Transverse colon (tissue), 4 donors: ENCODE results near the gene B4GAT1. TPM values are rescaled to one million over a fixed set of nuclear protein-coding genes. Genes with fewer than 3 reads are reported as not detected.

ENCODE experiments used
- DNase-seq: peaks from one replicate; pipeline ENCODE4 v3.0.0-alpha.2; 2019
- H3K27ac ChIP-seq, 4 donors: fragments of 200-600 bp; sonication (generic); 2 replicates each; pipeline ENCODE4 v1.5.1; 2016 to 2018; ENCODE audit warnings: inconsistent platforms in 4 of 4
- H3K27me3 ChIP-seq: fragments of 200-600 bp; sonication (generic); 2 replicates; pipeline ENCODE4 v1.5.1; 2017; ENCODE audit warnings: inconsistent platforms
- H3K36me3 ChIP-seq, 4 donors: fragments of 200-600 bp; sonication (generic); 2 replicates each; pipeline ENCODE4 v1.5.1; 2017 to 2019; ENCODE audit warnings: inconsistent platforms in 4 of 4
- H3K4me1 ChIP-seq, 4 donors: fragments of 200-600 bp; sonication (generic); 2 replicates each; pipeline ENCODE4 v1.5.1; 2017 to 2020; ENCODE audit warnings: inconsistent platforms in 4 of 4
- H3K4me3 ChIP-seq, 4 donors: fragments of 200-600 bp; sonication (generic); 1 replicate in 1 of 4; 2 replicates in 3 of 4; pipeline versions ENCODE4 v1.5.1 to v1.6.1; 2017 to 2019; ENCODE audit warnings: inconsistent platforms in 4 of 4
- H3K9me3 ChIP-seq, 2 donors: fragments of 200-600 bp; sonication (generic); 2 replicates each; pipeline ENCODE4 v1.5.1; 2017 to 2019; ENCODE audit warnings: inconsistent platforms in 2 of 2
- EP300 ChIP-seq: sonication (generic); formaldehyde crosslinking; IDR thresholded peaks from one replicate; pipeline ENCODE4 v1.6.1; 2017; ENCODE audit warnings: antibody characterized with exemption, low read depth
- POLR2A ChIP-seq: fragments of 450-650 bp; IDR thresholded peaks from one replicate; pipeline ENCODE4 v1.6.1; 2016; ENCODE audit warnings: antibody characterized with exemption, mild to moderate bottlenecking, moderate library complexity
- POLR2AphosphoS5 ChIP-seq, 3 donors: sonication (generic); formaldehyde crosslinking; IDR thresholded peaks; one replicate each; pipeline ENCODE4 v1.6.1; 2016; ENCODE audit warnings: antibody characterized with exemption in 3 of 3
- WGBS, 2 donors: methylation state at CpG; one replicate each; pipeline ENCODE4 v1.1.5; 2018; ENCODE audit warnings: low coverage in 1 of 2; 5-methylcytosine and 5-hydroxymethylcytosine counted together
- in situ Hi-C, 4 donors: fragments of 200-750 bp; cut with MboI; loops; one replicate each; pipeline versions ENCODE4 v1.15.0 to v1.15.1; 2017; ENCODE audit warnings: low sequenced_read_pairs in 3 of 4, low pct_ligation_motif_present in 1 of 4, low pct_unique_long_range_greater_than_20kb in 1 of 4
- intact Hi-C: fragments of 100-400 bp; cut with DNase I; formaldehyde crosslinking; loops from one replicate; pipeline ENCODE4 v1.15.1; 2023; ENCODE audit warnings: low total_unique reads
- total RNA-seq, 4 donors: library from RNA; depleted of rRNA; stranded (reverse); fragments of >200 nt; gene quantifications; one replicate each; pipeline ENCODE4 v1.1.0, GENCODE V29; 2016
- TF ChIP-seq, protein P1 (sequence below), 5 experiments: fragments of 200-600 bp in 3 of 5; fragments of 450-650 bp in 2 of 5; sonication (generic) in 3 of 5; IDR thresholded peaks; 1 replicate in 2 of 5; 2 replicates in 3 of 5; pipeline ENCODE4 v1.5.1; 2016 to 2017; ENCODE audit warnings: antibody characterized with exemption in 5 of 5, inconsistent platforms in 3 of 5, mild to moderate bottlenecking in 2 of 5, moderate library complexity in 1 of 5

The B4GAT1 gene
- total RNA-seq, 4 donors from 2014 or later, result 21.8 to 31.8 (median 23.6) TPM

DNA sequence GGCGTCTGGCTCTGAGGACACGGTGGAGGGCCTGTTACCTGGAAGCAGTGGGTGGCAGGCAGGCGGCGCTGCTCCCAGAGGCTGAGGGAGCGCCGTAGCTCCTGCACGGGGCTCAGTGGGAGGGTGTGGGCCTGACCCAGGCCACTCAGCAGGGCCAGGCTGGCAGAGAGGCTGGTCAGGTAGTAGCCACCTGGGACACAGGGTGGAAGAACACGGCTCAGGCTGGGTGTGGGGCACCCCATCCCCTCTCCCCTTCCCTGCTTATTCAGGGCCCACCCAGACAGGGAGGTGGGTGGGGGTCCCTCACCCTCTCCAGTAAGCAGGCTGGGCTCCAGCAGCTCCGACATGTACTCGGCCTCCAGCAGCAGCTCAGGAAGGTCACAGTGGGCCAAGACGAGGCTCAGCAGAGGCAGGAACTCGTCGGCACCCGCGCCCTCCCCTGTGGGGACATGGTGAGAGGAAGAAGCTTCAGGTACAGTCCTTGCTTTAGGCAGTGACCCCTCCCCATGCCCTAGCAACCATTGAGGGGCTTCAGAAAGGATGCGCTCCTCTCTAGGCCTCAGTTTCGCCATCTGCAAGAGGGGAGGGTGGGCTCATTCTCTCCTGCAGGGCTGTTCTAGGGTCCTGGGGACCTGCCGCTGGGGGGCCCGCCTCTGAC is 14.1 kb downstream of the B4GAT1 start:
- no peak for TF ChIP-seq EP300
- Histone ChIP-seq H3K9me3 (no peaks in the 10 kb centered on the region), H3K27ac (no peak overlapping the region), H3K4me3 (no peak overlapping the region), H3K36me3 (no peaks in the 10 kb centered on the region), H3K4me1 (peaks cover 16 to 33% (median 26%) of the 10 kb centered on the region in 4 donors), H3K27me3 (no peaks in the 10 kb centered on the region)
- 93% methylated on average over 17 of the region's 19 CpGs; no CpG with 5 or more reads in 1 of the 2 donors for WGBS, 2 donors
- DNase-seq, result no peak
- in situ Hi-C loops (no loop called here), intact Hi-C loops (no loop called here)

DNA sequence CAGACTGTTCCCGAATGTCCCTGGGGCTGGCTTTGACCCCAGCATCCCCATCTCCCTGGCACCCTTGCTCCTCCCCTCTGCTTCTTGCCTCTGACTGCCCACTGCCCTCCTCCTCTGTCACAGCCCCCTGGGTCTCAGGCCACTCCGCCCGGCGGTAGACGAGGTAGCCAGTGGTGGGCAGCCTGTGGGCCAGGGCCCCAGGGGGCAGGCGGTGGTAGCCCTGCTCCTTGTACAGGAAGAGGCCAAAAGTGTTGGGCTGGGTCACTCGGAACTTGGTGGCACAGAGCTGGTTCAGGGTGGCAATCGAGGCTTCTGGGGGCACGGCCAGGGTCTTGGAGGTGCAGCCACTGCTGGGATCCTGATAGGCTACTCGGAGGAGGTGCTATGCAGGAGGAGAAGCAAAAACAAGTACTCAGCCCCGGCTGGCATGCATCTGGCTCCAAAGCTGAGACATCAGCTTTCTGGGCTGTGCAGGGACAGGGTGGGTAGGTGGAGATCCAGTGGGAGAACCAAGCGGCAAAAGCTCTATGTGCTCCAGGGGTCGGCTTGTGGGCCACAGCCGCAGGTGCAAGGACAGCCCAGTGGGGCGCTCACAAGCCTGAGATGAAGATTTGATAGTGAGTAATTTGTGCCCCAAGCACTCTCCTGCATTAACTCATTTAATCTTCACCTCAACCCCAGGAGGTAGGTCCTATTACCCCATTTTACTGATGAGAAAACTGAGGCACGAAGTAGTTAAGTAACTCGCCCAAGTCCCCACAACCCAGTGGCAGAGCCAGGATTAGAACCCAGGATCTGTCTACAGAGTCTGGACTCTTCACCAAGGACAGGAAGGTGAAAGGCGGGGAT is 14.8 kb downstream of the B4GAT1 start:
- H3K4me1 ChIP-seq, result peaks cover 16 to 38% (median 29%) of the 10 kb centered on the region in 4 donors

GRCh38 chr11:66331542-66332370 is 15.7 kb downstream of the B4GAT1 start:
- TF ChIP-seq POLR2A, result no peak
- no peak for TF ChIP-seq EP300
- TF ChIP-seq, protein P1, sequence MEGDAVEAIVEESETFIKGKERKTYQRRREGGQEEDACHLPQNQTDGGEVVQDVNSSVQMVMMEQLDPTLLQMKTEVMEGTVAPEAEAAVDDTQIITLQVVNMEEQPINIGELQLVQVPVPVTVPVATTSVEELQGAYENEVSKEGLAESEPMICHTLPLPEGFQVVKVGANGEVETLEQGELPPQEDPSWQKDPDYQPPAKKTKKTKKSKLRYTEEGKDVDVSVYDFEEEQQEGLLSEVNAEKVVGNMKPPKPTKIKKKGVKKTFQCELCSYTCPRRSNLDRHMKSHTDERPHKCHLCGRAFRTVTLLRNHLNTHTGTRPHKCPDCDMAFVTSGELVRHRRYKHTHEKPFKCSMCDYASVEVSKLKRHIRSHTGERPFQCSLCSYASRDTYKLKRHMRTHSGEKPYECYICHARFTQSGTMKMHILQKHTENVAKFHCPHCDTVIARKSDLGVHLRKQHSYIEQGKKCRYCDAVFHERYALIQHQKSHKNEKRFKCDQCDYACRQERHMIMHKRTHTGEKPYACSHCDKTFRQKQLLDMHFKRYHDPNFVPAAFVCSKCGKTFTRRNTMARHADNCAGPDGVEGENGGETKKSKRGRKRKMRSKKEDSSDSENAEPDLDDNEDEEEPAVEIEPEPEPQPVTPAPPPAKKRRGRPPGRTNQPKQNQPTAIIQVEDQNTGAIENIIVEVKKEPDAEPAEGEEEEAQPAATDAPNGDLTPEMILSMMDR (IDR thresholded peaks at IDR 0.05), result no peak
- TF ChIP-seq POLR2AphosphoS5 (IDR thresholded peaks at IDR 0.05), result no peak

More for the DNA sequence above, 14.8 kb downstream of the B4GAT1 start:
- in situ Hi-C loops (no loop called here), intact Hi-C loops (no loop called here)
- TF ChIP-seq EP300 (no peak), POLR2A (no peak), POLR2AphosphoS5 (IDR thresholded peaks at IDR 0.05) (no peak)
- TF ChIP-seq, protein P1 (IDR thresholded peaks at IDR 0.05), result no peak
- no peaks in the 10 kb centered on the region for H3K36me3 ChIP-seq
- no peak overlapping the region for H3K4me3 ChIP-seq
- H3K27ac ChIP-seq, result no peak overlapping the region
- DNase-seq, result no peak
- WGBS, 2 donors, result 81 to 100% methylated on average over 3 to 16 of the region's 18 CpGs
- no peaks in the 10 kb centered on the region for H3K9me3 ChIP-seq
- no peaks in the 10 kb centered on the region for H3K27me3 ChIP-seq

DNA sequence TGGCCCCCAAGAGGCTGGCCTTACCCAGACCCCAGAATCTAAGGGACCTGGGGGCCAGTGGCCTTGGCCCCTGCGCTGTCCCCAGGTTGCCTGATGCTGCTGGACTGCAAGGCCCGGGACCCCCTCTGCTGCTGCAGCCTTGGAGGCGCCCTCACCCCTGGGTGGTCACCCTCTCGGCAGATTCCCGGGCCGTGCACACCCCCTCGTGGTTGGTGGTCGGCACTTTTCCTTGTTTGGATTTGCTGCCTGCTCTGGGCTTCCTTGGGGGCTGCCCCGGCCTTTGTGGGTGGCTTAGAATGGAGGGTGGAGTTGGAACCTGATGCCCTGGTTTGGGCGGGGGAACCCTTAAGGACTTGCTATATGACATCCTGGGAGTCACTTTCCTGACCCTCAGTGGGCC is 16.5 kb downstream of the B4GAT1 start:
- WGBS, 2 donors, result 67% methylated on average over 8 of the region's 10 CpGs; no CpG with 5 or more reads in 1 of the 2 donors
- in situ Hi-C loops, result no loop called here

More at GRCh38 chr11:66331542-66332370, 15.7 kb downstream of the B4GAT1 start:
- in situ Hi-C loops (no loop called here), intact Hi-C loops (no loop called here)
- no peak overlapping the region for H3K27ac ChIP-seq
- H3K27me3 ChIP-seq, result no peaks in the 10 kb centered on the region
- H3K4me1 ChIP-seq, result peaks cover 18 to 39% (median 33%) of the 10 kb centered on the region in 4 donors
- H3K4me3 ChIP-seq, result no peak overlapping the region
- H3K9me3 ChIP-seq, result no peaks in the 10 kb centered on the region
- WGBS, 2 donors, result 93% methylated on average over 12 of the region's 12 CpGs; no CpG with 5 or more reads in 1 of the 2 donors
- H3K36me3 ChIP-seq, result no peaks in the 10 kb centered on the region
- no peak for DNase-seq

More for the DNA sequence above, 16.5 kb downstream of the B4GAT1 start:
- H3K27me3 ChIP-seq, result no peaks in the 10 kb centered on the region
- no peak for TF ChIP-seq EP300
- TF ChIP-seq, protein P1 (IDR thresholded peaks at IDR 0.05), result no peak
- TF ChIP-seq POLR2A, result no peak
- TF ChIP-seq POLR2AphosphoS5 (IDR thresholded peaks at IDR 0.05), result no peak
- no peaks in the 10 kb centered on the region for H3K36me3 ChIP-seq
- no peak for DNase-seq
- peaks cover 18 to 39% (median 32%) of the 10 kb centered on the region in 4 donors for H3K4me1 ChIP-seq
- no peaks in the 10 kb centered on the region for H3K9me3 ChIP-seq
- intact Hi-C loops, result no loop called here
- H3K27ac ChIP-seq, result no peak overlapping the region
- H3K4me3 ChIP-seq, result no peak overlapping the region
